H9 (cell line): ENCODE data around the gene UST. TPM values are rescaled to one million over a fixed set of nuclear protein-coding genes. Genes with fewer than 3 reads are reported as not detected.

ENCODE experiments used
- DNase-seq: peaks from one replicate; pipeline ENCODE4 v3.0.0-alpha.2; 2017
- H2AFZ ChIP-seq: one replicate; pipeline ENCODE4 v1.6.1; 2013; ENCODE audit warnings: mild to moderate bottlenecking, low read length, control low read depth, moderate library complexity
- H2AK5ac ChIP-seq: 2 replicates; pipeline ENCODE4 v1.6.1; 2013; ENCODE audit warnings: low read length, control low read depth, mixed read lengths; ENCODE audit not compliant: insufficient read length
- H2BK120ac ChIP-seq: one replicate; pipeline ENCODE4 v1.6.1; 2013; ENCODE audit warnings: low read depth, mild to moderate bottlenecking, low read length, control low read depth, inconsistent platforms; ENCODE audit not compliant: poor library complexity, severe bottlenecking
- H2BK12ac ChIP-seq: 2 replicates; pipeline ENCODE4 v1.6.1; 2013; ENCODE audit warnings: low read length, control low read depth, mixed read lengths, low read depth; ENCODE audit not compliant: insufficient read length
- H2BK15ac ChIP-seq: 2 replicates; pipeline ENCODE4 v1.6.1; 2013; ENCODE audit warnings: low read depth, low read length, control low read depth
- H2BK20ac ChIP-seq: one replicate; pipeline ENCODE4 v1.6.1; 2013; ENCODE audit warnings: low read depth, mild to moderate bottlenecking, low read length, control low read depth, inconsistent platforms; ENCODE audit not compliant: poor library complexity, severe bottlenecking
- H2BK5ac ChIP-seq: 2 replicates; pipeline ENCODE4 v1.6.1; 2013; ENCODE audit warnings: low read length, control low read depth, mixed read lengths; ENCODE audit not compliant: insufficient read length
- H3K14ac ChIP-seq: 2 replicates; pipeline ENCODE4 v1.6.1; 2013; ENCODE audit warnings: low read length, control low read depth; ENCODE audit not compliant: insufficient read depth
- H3K18ac ChIP-seq: 2 replicates; pipeline ENCODE4 v1.6.1; 2013; ENCODE audit warnings: low read depth, mild to moderate bottlenecking, mixed read lengths, low read length, control low read depth; ENCODE audit not compliant: insufficient read length
- H3K23ac ChIP-seq: 2 replicates; pipeline ENCODE4 v1.6.1; 2013; ENCODE audit warnings: low read length, control low read depth, mixed read lengths, low read depth; ENCODE audit not compliant: insufficient read length
- H3K23me2 ChIP-seq: 2 replicates; pipeline ENCODE4 v1.6.1; 2013; ENCODE audit warnings: low read depth, mild to moderate bottlenecking, mixed read lengths, low read length, control low read depth; ENCODE audit not compliant: insufficient read length, poor library complexity, severe bottlenecking
- H3K27ac ChIP-seq: 2 replicates; pipeline ENCODE4 v1.5.1; 2013; ENCODE audit warnings: low read length, control low read depth, mixed read lengths, low read depth; ENCODE audit not compliant: insufficient read length
- H3K27me3 ChIP-seq: 2 replicates; pipeline ENCODE4 v1.6.1; 2013; ENCODE audit warnings: low read length, control low read depth, inconsistent platforms; ENCODE audit not compliant: insufficient read depth
- H3K4ac ChIP-seq: 2 replicates; pipeline ENCODE4 v1.6.1; 2013; ENCODE audit warnings: low read depth, mild to moderate bottlenecking, control low read depth, inconsistent platforms, low read length, moderate library complexity
- H3K4me1 ChIP-seq: 2 replicates; pipeline ENCODE4 v1.6.1; 2013; ENCODE audit warnings: low read length, control low read depth, inconsistent platforms; ENCODE audit not compliant: insufficient read depth
- H3K4me2 ChIP-seq: 2 replicates; pipeline ENCODE4 v1.6.1; 2013; ENCODE audit warnings: low read length, control low read depth, mixed read lengths; ENCODE audit not compliant: insufficient read length, insufficient read depth
- H3K56ac ChIP-seq: 2 replicates; pipeline ENCODE4 v1.6.1; 2013; ENCODE audit warnings: low read depth, mild to moderate bottlenecking, mixed read lengths, low read length, control low read depth; ENCODE audit not compliant: insufficient read length
- H3K79me1 ChIP-seq: 2 replicates; pipeline ENCODE4 v1.6.1; 2013; ENCODE audit warnings: low read depth, mild to moderate bottlenecking, moderate library complexity, low read length, control low read depth, inconsistent platforms; ENCODE audit not compliant: insufficient read depth, poor library complexity, severe bottlenecking
- H3K79me2 ChIP-seq: 2 replicates; pipeline ENCODE4 v1.6.1; 2013; ENCODE audit warnings: low read length, control low read depth, inconsistent platforms; ENCODE audit not compliant: insufficient read depth
- H3K9ac ChIP-seq: 2 replicates; pipeline ENCODE4 v1.6.1; 2013; ENCODE audit warnings: low read length, control low read depth, mixed read lengths; ENCODE audit not compliant: insufficient read length; ENCODE audit errors: extremely low read depth
- H3K9me3 ChIP-seq: one replicate; pipeline ENCODE4 v1.6.1; 2013; ENCODE audit warnings: low read depth, low read length, inconsistent platforms; ENCODE audit not compliant: control insufficient read depth
- H3T11ph ChIP-seq: one replicate; pipeline ENCODE4 v1.6.1; 2013; ENCODE audit warnings: mild to moderate bottlenecking, low read length, control low read depth, inconsistent platforms
- H4K20me1 ChIP-seq: one replicate; pipeline ENCODE4 v1.6.1; 2013; ENCODE audit not compliant: control insufficient read depth, insufficient read length, insufficient read depth
- H4K5ac ChIP-seq: 2 replicates; pipeline ENCODE4 v1.6.1; 2013; ENCODE audit warnings: low read depth, mild to moderate bottlenecking, mixed read lengths, low read length, control low read depth; ENCODE audit not compliant: insufficient read length
- H4K8ac ChIP-seq: replicated peaks from 2 replicates; pipeline ENCODE4 v1.6.1; 2013; ENCODE audit warnings: low read length, control low read depth, mixed read lengths, low read depth; ENCODE audit not compliant: insufficient read length
- H4K91ac ChIP-seq: 2 replicates; pipeline ENCODE4 v1.6.1; 2013; ENCODE audit warnings: low read depth, mild to moderate bottlenecking, moderate library complexity, mixed read lengths, low read length, control low read depth; ENCODE audit not compliant: insufficient read length
- H3K27ac Mint-ChIP-seq, 3 experiments: 2 replicates in 2 of 3; 3 replicates in 1 of 3; pipeline ENCODE4 v1.8.0; 2020 to 2021; ENCODE audit warnings: mixed read lengths in 3 of 3, mild to moderate bottlenecking in 1 of 3, moderate library complexity in 1 of 3
- H3K27me3 Mint-ChIP-seq: 2 replicates; pipeline ENCODE4 v1.8.0; 2021; ENCODE audit warnings: low read depth, mild to moderate bottlenecking, moderate library complexity, mixed read lengths
- H3K36me3 Mint-ChIP-seq, 3 experiments: 2 replicates in 2 of 3; 3 replicates in 1 of 3; pipeline ENCODE4 v1.8.0; 2020 to 2021; ENCODE audit warnings: low read depth in 3 of 3, mixed read lengths in 3 of 3; ENCODE audit not compliant: insufficient read depth in 1 of 3
- H3K4me1 Mint-ChIP-seq, 2 experiments: 2 replicates each; pipeline ENCODE4 v1.8.0; 2020; ENCODE audit warnings: mixed read lengths in 2 of 2
- H3K4me3 Mint-ChIP-seq, 2 experiments: 2 replicates in 1 of 2; 3 replicates in 1 of 2; pipeline ENCODE4 v1.8.0; 2020 to 2021; ENCODE audit warnings: mild to moderate bottlenecking in 2 of 2, mixed read lengths in 2 of 2, moderate library complexity in 1 of 2
- H3K9me3 Mint-ChIP-seq, 2 experiments: 2 replicates in 1 of 2; 3 replicates in 1 of 2; pipeline ENCODE4 v1.8.0; 2020; ENCODE audit warnings: mild to moderate bottlenecking in 2 of 2, mixed read lengths in 2 of 2, moderate library complexity in 1 of 2
- WGBS: extraction: QIAGEN DNeasy Blood & Tissue Kit; methylation state at CpG from one replicate; pipeline ENCODE4 v1.1.7; 2013; ENCODE audit warnings: missing lambda C conversion rate, low lambda C conversion rate, mixed read lengths; ENCODE audit not compliant: insufficient read length; ENCODE audit errors: extremely low coverage; 5-methylcytosine and 5-hydroxymethylcytosine counted together
- total RNA-seq: library from RNA; stranded (reverse); gene quantifications from 2 replicates; pipeline ENCODE4 v1.2.1, GENCODE V29; 2021
- TF ChIP-seq, protein P1 (sequence below): fragments of 200-600 bp; sonication (generic); conservative IDR thresholded peaks from 3 replicates; pipeline ENCODE4 v1.8.0; 2021; ENCODE audit warnings: antibody characterized with exemption, mild to moderate bottlenecking

Gene UST
- total RNA-seq, 1 experiment from 2014 or later: 14.4 TPM

DNA sequence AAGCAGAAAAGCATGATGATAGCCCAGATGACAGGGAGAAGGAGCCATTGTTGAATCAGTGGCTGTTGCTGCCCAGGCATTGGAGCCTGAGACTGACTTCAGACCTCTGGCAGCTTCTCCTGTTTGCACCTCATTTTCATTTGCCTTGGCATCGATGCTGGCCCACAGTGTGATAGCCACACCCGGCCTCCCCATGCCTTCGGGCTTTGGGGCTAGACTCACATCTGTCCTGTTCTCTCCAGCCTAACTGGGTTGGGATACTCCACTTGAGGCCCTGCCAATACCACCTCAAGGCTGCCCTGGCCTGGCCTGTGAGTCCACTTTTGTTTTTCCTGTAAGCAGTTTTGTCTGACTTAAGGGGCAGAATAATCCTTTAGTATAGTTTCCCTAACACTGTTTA is 140.4 kb downstream of the UST start:
- Mint-ChIP-seq H3K36me3 (peaks cover 6 to 13% (median 10%) of the 10 kb centered on the region in 3 experiments; a peak in 5 of 7 replicates), H3K4me1 (peaks cover 9 to 21% of the 10 kb centered on the region in 2 experiments), H3K27ac (peak overlapping the region in 1 of 3 experiments; percentile 5; a peak in 1 of 7 replicates), H3K4me3 (no peak overlapping the region), H3K27me3 (no peaks in the 10 kb centered on the region), H3K9me3 (no peaks in the 10 kb centered on the region)
- Histone ChIP-seq H3K23ac (no peak overlapping the region), H3K27me3 (no peaks in the 10 kb centered on the region), H3K56ac (no peak overlapping the region), H3K79me2 (no peaks in the 10 kb centered on the region; the same call in 1 of the 2 replicates), H3K14ac (no peak overlapping the region; the same call in 1 of the 2 replicates), H3K4me1 (peaks cover 8% of the 10 kb centered on the region; the same call in 1 of the 2 replicates), H2AK5ac (no peak overlapping the region), H2BK120ac (no peak overlapping the region), H4K91ac (no peak overlapping the region), H3K79me1 (peaks cover 2% of the 10 kb centered on the region), H4K20me1 (no peaks in the 10 kb centered on the region), H4K5ac (no peak overlapping the region), H2BK20ac (no peak overlapping the region), H3K4me2 (no peak overlapping the region), H2AFZ (no peak overlapping the region), H3K18ac (no peak overlapping the region), H3K9me3 (no peaks in the 10 kb centered on the region), H3T11ph (no peak overlapping the region), H2BK5ac (no peak overlapping the region), H3K23me2 (no peaks in the 10 kb centered on the region), H3K4ac (no peak overlapping the region), H4K8ac (no peak overlapping the region), H3K27ac (no peak overlapping the region), H2BK12ac (no peak overlapping the region), H3K9ac (no peak overlapping the region), H2BK15ac (no peak overlapping the region)
- WGBS: no CpG with 5 or more reads among the region's 3 CpGs
- TF ChIP-seq, protein P1, sequence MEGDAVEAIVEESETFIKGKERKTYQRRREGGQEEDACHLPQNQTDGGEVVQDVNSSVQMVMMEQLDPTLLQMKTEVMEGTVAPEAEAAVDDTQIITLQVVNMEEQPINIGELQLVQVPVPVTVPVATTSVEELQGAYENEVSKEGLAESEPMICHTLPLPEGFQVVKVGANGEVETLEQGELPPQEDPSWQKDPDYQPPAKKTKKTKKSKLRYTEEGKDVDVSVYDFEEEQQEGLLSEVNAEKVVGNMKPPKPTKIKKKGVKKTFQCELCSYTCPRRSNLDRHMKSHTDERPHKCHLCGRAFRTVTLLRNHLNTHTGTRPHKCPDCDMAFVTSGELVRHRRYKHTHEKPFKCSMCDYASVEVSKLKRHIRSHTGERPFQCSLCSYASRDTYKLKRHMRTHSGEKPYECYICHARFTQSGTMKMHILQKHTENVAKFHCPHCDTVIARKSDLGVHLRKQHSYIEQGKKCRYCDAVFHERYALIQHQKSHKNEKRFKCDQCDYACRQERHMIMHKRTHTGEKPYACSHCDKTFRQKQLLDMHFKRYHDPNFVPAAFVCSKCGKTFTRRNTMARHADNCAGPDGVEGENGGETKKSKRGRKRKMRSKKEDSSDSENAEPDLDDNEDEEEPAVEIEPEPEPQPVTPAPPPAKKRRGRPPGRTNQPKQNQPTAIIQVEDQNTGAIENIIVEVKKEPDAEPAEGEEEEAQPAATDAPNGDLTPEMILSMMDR: no peak
- no peak for DNase-seq
